HG03354 (cell line): ENCODE data around the gene ZBTB12.
A peak's percentile ranks its signal among the peaks of the same experiment; 100 is the strongest.

Experiments
- ATAC-seq: cut with Tn5 transposase; IDR thresholded peaks from one replicate; pipeline ENCODE4 v1.9.1; 2021; ENCODE audit warnings: mild to moderate bottlenecking; ENCODE audit not compliant: unreplicated experiment, poor library complexity, severe bottlenecking

Gene ZBTB12

GRCh38 chr6:31899882-31900722 lies 1.8 kb downstream of the ZBTB12 start:
- no peak for ATAC-seq

GRCh38 chr6:31899215-31899614 lies 2.7 kb downstream of the ZBTB12 start:
- no peak for ATAC-seq

- peak; percentile 14 for ATAC-seq
Measured at GRCh38 chr6:31898383-31899011, 3.4 kb downstream of the ZBTB12 start.

- ATAC-seq = peak; percentile 62
Measured at GRCh38 chr6:31897612-31898382, 4.1 kb downstream of the ZBTB12 start, which contains the start of gene EHMT2. Gene EHMT2 (minus strand): TSS chr6:31897698. CDS start chr6:31897677, 21 bp downstream.

- peak; percentile 7 for ATAC-seq
Measured at GRCh38 chr6:31896856-31897611, 4.9 kb downstream of the ZBTB12 start.

- ATAC-seq = no peak
Measured at GRCh38 chr6:31896493-31896855, 5.4 kb downstream of the ZBTB12 start.

GRCh38 chr6:31892821-31893220 lies 9.1 kb downstream of the ZBTB12 start:
- ATAC-seq = no peak

- ATAC-seq = no peak
Measured at GRCh38 chr6:31889331-31889972, 12.4 kb downstream of the ZBTB12 start.

GRCh38 chr6:31888276-31889258 lies 13.3 kb downstream of the ZBTB12 start:
- no peak for ATAC-seq

- no peak for ATAC-seq
Measured at GRCh38 chr6:31887173-31888007, 14.5 kb downstream of the ZBTB12 start.

- no peak for ATAC-seq
Measured at GRCh38 chr6:31886541-31886991, 15.3 kb downstream of the ZBTB12 start.

GRCh38 chr6:31884528-31885035 lies 17.3 kb downstream of the ZBTB12 start:
- ATAC-seq = no peak

GRCh38 chr6:31883676-31884075 lies 18.2 kb downstream of the ZBTB12 start:
- no peak for ATAC-seq

GRCh38 chr6:31882344-31882743 lies 19.5 kb downstream of the ZBTB12 start:
- ATAC-seq = no peak

GRCh38 chr6:31881136-31881859 lies 20.6 kb downstream of the ZBTB12 start:
- ATAC-seq = no peak

- ATAC-seq = no peak
Measured at GRCh38 chr6:31880616-31881015, 21.3 kb downstream of the ZBTB12 start.
